Activated T-cell treated with anti-CD3 and anti-CD28 coated beads for 24 hours (primary cell): Measurements from ENCODE around the gene FBXO28.

Source experiments
- DNase-seq: peaks from one replicate; pipeline ENCODE4 v3.0.0-alpha.2; 2020; ENCODE audit warnings: low read depth

Gene FBXO28

GRCh38 chr1:224157316-224157715 is 43.4 kb downstream of the FBXO28 start:
- DNase-seq, result no peak

- DNase-seq, result no peak
These were observed 45.6 kb downstream of the FBXO28 start for GRCh38 chr1:224159541-224159940.

GRCh38 chr1:224160171-224160682 is 46.3 kb downstream of the FBXO28 start:
- DNase-seq, result no peak

DNA sequence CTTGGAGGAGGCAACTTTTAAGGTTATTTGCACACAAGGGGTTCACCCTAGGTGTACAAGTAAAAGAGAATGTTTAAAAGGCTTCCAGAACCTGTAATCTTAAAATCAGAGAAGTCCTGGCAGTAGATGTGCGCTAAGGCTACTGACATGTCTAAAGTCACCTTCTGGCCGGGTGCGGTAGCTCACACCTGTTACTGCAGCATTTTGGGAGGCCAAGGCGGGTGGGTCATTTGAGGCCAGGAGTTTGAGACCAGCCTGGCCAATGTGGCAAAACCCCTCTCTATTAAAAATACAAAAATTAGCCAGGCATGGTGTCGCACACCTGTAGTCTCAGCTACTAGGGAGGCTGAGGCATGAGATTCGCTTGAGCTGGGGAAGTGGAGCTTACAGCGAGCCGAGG is 48.9 kb downstream of the FBXO28 start:
- no peak for DNase-seq

- DNase-seq, result no peak
These were observed 49.4 kb downstream of the FBXO28 start for GRCh38 chr1:224163311-224163710.

- DNase-seq, result peak; percentile 20
These were observed 55.0 kb downstream of the FBXO28 start for GRCh38 chr1:224168859-224169380.

GRCh38 chr1:224169718-224170270 is 55.9 kb downstream of the FBXO28 start:
- DNase-seq, result no peak

DNA sequence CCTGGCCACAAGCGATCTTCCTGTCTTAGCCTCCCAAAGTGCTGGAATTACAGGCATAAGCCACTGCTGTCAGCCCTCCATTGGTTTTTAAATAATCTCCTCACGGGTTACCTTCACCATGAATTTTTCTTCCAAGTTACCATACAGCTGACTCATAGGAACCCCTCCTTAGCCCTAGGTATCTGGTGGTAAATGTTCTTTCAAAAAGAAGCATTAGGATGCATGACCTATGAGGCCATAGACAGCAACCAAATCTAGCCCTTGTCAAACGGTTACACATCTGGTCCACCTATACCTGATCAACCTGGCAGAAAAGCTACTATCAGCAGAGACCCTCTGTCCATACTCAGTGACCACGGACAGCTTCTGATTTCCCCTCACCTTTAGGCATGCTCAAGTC is 56.4 kb downstream of the FBXO28 start:
- no peak for DNase-seq

DNA sequence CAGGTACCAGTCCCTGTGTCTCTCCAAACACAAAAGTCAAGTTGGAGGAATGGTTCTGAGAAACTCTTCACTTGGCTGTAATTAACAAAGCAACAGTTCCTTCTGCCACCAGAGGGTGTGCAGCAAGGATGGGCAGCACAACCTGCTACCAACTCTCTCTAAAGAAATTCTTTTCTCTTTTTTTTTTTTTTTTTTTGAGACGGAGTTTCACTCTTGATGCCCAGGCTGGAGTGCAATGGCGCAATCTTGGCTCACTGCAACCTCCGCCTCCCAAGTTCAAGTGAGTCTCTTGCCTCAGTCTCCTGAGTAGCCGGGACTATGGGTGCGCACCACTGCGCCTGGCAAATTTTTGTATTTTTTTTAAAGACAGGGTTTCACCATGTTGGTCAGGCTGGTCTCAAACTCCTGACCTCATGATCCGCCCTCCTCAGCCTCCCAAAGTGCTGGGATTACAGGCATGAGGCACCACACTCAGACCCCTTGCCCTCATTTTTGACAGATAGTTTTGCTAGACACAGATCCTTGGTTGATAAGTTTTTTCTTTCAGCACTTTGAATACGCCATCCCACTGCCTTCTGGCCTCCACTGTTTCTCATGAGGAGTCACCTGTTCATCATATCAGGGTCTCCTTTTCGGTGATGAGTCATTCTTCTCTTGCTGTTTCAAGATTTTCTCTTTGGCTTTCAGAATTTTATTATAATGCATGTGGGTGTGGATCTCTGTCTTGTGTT is 57.0 kb downstream of the FBXO28 start:
- DNase-seq, result no peak

- DNase-seq, result no peak
These were observed 58.3 kb downstream of the FBXO28 start for GRCh38 chr1:224172229-224172628.

DNA sequence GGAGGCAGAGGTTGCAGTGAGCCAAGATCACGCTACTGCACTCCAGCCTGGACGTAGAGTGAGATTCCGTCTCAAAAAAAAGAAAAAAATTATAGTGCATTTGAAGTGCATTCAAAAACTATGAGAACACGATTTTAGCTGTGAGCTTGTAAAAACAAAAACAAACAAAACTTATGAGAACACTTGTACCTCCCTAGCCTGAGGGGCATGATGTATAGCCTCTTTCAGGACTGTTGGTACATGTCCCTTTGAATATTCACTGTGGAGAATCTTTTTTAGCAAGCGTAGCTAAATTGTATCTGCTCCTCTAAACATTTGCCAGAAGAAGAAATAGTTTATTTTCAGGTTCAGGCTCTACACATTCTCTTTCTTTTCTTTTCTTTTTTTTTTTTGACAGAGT is 59.6 kb downstream of the FBXO28 start:
- no peak for DNase-seq

DNA sequence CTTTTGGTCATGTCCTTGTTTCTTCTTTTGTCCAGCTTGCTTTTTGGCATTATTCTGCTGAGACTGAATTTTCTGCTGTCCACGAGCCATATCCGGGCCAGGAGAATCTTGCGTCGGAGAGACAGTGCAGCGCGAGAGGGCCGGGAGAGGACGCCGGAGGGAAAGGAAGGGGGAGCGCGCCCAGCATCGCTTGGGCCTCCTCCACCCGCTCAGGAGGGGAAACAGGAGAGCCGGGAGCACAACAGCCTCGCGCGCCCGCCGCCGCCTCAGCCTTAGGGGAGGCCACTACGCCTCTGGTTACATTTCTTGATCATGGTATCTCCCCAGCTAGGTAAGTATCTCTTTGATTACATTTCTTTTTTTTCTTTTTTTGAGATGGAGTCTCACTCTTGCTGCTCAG is 61.7 kb downstream of the FBXO28 start:
- DNase-seq, result no peak

GRCh38 chr1:224177356-224177999 is 63.6 kb downstream of the FBXO28 start:
- no peak for DNase-seq

DNA sequence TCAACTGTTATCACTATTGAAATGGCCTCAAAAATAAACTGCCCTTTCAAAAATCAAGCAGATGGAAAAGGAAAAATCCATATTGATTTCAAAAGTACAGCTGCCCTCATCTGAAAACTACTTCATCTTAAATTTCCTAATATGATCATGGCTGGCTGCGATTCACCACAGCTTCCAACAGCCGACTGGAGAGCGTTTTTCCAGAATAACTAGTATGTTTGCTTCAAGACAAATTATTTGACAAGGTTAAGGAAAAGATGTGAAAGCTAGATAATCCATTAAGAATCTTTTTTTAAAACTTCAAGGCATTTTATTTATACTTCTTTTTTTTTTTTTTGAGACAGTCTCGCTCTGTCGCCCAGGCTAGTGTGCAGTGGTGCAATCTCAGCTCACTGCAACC is 65.0 kb downstream of the FBXO28 start:
- no peak for DNase-seq

DNA sequence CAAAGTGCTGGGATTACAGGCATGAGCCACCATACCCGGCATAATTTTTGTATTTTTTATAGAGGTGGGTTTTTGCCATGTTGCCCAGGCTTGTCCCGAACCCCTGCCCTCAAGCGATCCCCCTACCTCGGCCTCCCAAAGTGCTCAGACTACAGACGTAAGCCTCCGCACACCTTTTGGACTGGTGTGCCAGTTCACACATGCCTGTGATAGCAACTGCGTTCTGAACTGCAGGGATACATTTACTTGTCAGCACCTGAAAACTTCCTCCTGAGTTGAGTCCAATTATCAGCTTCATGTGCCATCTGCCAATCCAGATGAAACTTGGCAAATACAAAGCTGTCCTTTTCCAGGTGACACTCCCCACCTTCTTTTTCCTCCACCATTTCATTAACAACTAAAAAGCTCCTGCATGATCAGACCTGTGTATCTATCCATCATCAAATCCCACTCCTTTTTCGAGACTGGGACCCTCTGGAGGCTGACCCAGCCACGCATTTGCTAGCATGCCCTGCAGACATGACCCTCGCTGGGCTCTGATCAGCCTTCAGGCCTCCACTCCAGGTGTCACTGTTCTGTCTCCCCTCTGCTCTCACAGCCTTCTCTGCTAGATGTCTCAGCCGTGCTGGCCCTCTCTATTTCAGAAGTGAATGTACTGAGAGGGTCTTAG is 67.0 kb downstream of the FBXO28 start:
- no peak for DNase-seq

DNA sequence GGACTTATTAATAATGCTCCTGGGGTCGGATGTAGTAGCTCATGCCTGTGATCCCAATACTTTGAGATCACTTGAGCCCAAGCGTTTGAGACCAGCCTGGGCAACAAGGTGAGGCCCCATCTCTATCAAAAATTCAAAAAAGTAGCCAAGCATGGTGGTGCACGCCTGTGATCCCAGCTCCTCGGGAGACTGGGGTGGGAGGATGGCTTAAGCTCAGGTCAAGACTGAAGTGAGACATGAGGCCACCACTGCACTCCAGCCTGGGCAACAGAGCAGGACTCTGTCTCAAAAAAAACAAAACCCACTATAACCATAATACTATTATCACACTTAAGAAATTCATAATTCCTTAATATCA is 67.5 kb downstream of the FBXO28 start:
- no peak for DNase-seq

DNA sequence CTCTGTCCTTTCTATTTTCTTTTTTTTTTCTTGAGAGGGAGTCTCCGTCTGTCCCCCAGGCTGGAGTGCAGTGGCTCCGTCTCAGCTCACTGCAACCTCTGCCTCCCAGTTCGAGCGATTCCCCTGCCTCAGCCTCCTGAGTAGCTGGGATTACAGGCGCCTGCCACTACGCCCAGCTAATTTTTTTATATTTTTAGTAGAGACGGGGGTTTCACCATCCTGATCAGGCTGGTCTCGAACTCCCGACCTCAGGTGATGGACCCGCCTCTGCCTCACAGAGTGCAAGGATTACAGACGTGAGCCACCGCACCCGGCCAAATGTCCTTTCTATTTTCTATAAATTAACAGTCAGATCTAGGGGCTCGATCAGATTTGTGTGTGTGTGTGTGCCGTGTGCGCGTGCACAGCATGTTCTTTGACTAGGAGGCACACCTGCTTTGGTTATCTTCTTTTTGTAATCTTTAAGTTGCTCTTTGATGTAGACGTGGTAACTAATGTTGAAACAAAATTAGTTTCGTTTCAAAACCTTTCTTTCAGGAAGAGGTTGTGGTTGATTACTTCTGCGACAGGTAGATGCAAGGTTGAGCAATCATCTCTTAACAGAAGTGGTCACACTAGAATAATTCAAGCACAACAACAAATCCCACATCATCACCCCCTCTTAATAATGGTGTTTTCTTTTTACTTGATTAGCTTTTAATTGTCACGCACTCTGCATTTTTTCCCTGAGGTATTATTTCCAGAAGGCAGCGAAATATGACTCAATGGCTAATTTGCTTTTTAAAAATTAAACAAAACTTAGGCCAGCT is 68.3 kb downstream of the FBXO28 start:
- no peak for DNase-seq

DNA sequence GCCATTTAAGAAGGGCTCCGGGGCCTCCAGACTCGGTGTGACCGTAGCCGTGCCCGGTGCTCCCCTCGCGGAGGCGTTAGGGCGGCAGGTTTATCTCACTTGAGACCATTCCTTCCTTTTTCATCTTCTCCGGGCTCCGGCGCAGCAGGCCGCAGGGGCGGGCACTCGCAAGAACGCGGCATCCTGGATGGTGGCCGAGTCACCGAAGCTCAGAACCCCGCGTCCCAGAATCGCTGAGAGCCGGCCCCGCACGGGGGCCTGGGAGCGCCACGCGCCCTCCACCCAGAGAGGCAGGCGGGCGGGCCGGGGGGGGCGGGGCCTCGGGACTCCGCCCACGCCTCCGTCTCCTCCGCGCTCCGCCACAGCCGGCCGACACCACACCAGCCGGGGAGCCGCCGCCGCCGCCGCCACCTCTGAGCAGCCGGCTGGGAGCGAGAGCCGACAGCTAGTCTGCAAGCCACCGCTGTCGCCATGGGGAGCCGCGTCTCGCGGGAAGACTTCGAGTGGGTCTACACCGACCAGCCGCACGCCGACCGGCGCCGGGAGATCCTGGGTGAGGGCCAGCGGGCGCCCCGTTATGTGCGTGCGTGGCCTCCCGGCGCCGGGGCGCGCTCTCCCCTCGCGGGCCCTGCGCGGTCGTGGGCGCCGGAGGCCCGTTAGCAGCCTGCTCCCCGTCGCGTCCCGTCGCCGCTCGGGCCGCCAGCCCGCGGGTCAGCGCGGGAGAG is 69.1 kb downstream of the FBXO28 start, which contains the start of gene DEGS1:
Gene DEGS1, plus strand, starts transcription at position 375 of the 725 bp plus-strand sequence. Its CDS starts 97 bp downstream, at position 472.
- peak; percentile 72 for DNase-seq

DNA sequence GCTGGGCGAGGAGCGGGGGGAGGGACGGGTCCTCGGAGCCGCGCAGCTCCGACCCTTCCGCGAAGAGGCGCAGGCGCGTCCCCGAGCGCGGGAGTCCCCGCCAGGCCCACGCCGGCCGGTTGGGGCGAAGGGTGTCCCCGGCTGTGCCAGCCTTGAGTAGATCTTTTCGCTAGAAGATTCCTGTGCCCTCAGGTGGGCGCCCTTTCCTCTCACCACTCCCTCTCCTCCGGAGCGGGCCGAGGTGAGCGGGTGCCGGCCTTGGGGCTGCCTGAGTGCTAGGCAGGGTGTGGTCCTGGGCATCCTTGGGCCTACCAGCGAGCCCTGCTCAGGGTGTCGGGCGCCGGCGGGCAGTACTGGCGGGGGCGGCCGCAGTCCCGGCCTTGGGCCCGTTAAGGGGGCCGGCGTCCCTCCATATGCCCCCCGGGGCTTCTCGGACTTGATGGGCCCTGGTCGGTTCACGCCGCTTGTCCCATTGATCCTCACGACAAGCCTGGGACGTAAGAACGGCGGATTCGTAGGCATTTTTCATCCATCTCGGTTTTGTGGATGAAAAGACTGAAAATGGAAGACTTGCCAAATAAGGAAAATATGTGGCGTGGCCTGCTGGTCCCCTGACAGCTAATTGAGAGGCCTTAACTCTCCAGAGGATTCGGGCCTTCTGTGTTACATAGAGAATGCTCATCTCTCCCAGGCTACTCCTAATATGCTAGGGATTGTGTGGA is 69.8 kb downstream of the FBXO28 start:
- DNase-seq, result peak; percentile 55

DNA sequence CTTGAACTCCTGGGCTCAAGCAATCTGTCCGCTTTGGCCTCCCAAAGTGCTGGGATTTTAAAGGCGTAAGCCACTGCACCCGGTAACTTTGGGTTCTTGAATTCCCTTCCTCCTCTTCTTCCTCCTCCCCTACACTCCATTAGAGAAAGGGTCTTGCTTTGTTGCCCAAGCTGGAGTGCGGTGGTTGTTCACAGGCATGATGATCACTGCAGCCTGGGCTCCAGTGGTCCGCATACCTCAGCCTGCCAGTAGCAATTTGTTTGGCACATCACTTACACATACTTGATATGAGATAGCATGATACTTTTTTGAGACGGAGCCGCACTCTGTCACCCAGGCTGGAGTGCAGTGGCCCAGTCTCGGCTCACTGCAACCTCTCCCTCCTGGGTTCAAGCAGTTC is 71.3 kb downstream of the FBXO28 start:
- DNase-seq, result no peak
